GM12801 (cell line): ENCODE data around the gene MAP3K14.

Source experiments
- CTCF ChIP-seq: IDR thresholded peaks from one replicate; pipeline ENCODE4 v1.5.1; 2011; ENCODE audit warnings: control low read depth; ENCODE audit not compliant: insufficient read length; ENCODE audit errors: extremely low read depth

Gene MAP3K14

GRCh38 chr17:45355087-45355486, 38.3 kb upstream of the MAP3K14 start:
- no peak for TF ChIP-seq CTCF

- no peak for TF ChIP-seq CTCF
These were observed 36.2 kb upstream of the MAP3K14 start for GRCh38 chr17:45353043-45353442.

DNA sequence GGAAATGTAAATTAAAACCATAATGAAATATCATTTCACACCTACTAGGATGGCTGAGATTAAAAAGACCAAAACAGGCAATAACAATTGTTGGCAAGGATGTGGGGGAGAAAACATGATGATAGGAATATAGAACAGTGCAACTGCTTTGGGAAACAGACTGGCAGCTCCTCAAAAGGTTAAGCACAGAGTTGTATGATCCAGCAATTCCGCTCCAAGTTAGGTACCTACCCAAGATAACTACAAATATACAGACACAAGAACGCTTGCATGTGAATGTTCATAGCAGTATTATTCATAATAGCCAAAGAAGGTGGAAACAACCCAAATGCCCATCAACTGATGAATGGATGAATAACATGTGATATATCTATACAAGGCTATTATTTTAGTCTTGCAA, 35.0 kb upstream of the MAP3K14 start:
- TF ChIP-seq CTCF: no peak

DNA sequence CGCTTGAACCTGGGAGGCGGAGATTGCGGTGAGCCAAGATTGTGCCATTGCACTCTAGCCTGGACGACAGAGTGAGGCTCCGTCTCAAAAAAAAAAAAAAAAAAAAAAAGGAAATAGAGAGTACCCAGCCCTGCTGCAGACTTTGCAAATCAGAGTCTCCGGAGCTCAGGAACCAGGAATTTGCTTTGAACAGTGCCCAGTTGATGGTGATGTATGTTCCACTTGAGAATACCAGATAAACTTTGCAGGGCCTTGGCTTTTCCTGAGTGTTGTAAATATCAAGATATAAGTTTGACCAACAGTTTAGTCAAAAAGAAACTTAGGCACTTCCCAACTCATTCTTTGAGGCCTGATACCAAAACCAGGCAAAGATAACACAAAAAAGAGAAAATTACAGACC, 30.6 kb upstream of the MAP3K14 start:
- TF ChIP-seq CTCF: no peak

- TF ChIP-seq CTCF: no peak
These were observed 29.6 kb upstream of the MAP3K14 start for GRCh38 chr17:45346216-45347015.

GRCh38 chr17:45345554-45346215, 28.9 kb upstream of the MAP3K14 start:
- TF ChIP-seq CTCF: no peak

DNA sequence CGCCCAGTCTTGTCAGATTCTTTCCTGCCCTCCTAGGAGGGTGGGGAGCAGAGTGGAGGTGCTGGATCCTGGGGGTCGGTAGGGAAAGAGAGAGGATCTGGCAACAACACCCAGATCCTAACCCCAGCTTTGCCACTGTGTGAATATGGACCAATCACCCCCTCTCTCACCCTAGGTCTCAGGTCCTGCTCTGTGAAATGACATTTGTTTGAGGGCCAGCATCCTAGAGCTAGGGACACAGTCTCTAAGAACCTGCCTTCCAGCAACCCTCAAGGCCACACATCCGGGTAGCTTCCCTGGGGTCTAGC, 28.4 kb upstream of the MAP3K14 start:
- TF ChIP-seq CTCF: no peak
